Hepatocyte (in vitro differentiated cells): ENCODE results near the gene NAA40.

Experiments
- CTCF ChIP-seq: fragments of 200-600 bp; sonication (generic); IDR thresholded peaks from 2 replicates; pipeline ENCODE4 v1.5.1; 2016; ENCODE audit warnings: antibody characterized with exemption, mild to moderate bottlenecking; ENCODE audit not compliant: poor library complexity
- EZH2 ChIP-seq: fragments of 200-600 bp; sonication (generic); IDR thresholded peaks from 2 replicates; pipeline ENCODE4 v1.6.1; 2016; ENCODE audit warnings: antibody characterized with exemption, mild to moderate bottlenecking, borderline replicate concordance
- EZH2phosphoT487 ChIP-seq: fragments of 200-600 bp; sonication (generic); IDR thresholded peaks from one replicate; pipeline ENCODE4 v1.6.1; 2018; ENCODE audit warnings: antibody characterized with exemption, mild to moderate bottlenecking, low read depth, moderate library complexity; ENCODE audit not compliant: unreplicated experiment, severe bottlenecking

- TF ChIP-seq CTCF (no peak), EZH2 (no peak), EZH2phosphoT487 (no peak)
These were observed 47.5 kb downstream of the NAA40 start, which contains the start of gene OTUB1 for GRCh38 chr11:63986156-63986931.
